Measurements from ENCODE around the gene GLI3. TPM values are rescaled to one million over a fixed set of nuclear protein-coding genes. Genes with fewer than 3 reads are reported as not detected.

The GLI3 gene
- total and polyA plus RNA-seq, 12 donors = 1.1 to 18.0 (median 4.6) TPM

DNA sequence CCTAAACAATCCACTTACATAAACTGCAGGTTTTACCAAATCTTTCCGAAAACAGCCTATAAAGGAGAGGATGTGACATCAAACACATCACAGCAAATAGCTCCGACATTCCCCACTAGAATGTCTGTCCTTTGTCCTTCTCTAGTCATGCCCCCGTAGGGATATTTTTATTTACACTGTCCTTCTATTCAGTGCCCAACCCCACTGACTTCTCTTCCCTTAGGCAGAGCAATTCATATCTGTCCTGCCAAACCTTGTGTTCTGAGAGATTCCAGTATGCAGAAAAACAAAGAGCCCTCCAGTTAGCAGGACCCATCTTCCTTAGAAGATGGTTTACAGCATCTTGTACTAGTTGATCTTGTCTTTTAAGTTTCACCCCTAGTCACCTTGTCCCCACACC, 5.4 kb upstream of the GLI3 start:
- 74 to 88% (median 78%) methylated on average over 3 of the region's 3 CpGs for WGBS, 4 donors
- Histone ChIP-seq H3K36me3 (replicated peaks in 1 of 2) (no peaks in the 10 kb centered on the region), H3K9me3 (replicated peaks in 1 of 3) (no peaks in the 10 kb centered on the region), H3K4me3 (no peak overlapping the region), H3K27me3 (no peaks in the 10 kb centered on the region), H3K4me1 (replicated peaks in 1 of 2) (peaks cover 8 to 9% of the 10 kb centered on the region in 2 donors), H3K27ac (no peak overlapping the region)
- intact Hi-C loops (cut with DNase I) = no loop called here
- no peak for DNase-seq
- TF ChIP-seq, protein P1, sequence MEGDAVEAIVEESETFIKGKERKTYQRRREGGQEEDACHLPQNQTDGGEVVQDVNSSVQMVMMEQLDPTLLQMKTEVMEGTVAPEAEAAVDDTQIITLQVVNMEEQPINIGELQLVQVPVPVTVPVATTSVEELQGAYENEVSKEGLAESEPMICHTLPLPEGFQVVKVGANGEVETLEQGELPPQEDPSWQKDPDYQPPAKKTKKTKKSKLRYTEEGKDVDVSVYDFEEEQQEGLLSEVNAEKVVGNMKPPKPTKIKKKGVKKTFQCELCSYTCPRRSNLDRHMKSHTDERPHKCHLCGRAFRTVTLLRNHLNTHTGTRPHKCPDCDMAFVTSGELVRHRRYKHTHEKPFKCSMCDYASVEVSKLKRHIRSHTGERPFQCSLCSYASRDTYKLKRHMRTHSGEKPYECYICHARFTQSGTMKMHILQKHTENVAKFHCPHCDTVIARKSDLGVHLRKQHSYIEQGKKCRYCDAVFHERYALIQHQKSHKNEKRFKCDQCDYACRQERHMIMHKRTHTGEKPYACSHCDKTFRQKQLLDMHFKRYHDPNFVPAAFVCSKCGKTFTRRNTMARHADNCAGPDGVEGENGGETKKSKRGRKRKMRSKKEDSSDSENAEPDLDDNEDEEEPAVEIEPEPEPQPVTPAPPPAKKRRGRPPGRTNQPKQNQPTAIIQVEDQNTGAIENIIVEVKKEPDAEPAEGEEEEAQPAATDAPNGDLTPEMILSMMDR (IDR thresholded peaks at IDR 0.05) = no peak
- TF ChIP-seq POLR2A (IDR thresholded peaks at IDR 0.05) = no peak

DNA sequence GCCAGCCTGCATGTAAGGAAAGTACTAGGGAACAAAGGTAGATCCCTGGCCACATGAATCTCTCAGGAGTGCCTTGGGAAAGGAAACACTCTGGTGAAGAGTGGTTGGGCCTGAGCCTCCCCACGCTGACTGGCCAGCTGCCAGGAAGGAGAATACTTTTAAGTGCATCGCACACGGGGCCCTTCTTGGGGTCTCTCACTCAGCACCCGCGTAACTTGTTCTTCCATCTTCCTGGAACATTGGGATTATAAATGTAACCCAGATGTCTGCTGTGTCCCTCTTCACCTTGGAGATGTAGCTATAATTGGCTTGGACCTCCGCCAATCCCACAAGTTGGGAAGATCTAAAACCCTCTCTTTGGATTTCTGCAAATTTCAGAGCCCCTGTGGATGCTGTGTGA, 4.4 kb upstream of the GLI3 start:
- intact Hi-C loops (cut with DNase I) = no loop called here

DNA sequence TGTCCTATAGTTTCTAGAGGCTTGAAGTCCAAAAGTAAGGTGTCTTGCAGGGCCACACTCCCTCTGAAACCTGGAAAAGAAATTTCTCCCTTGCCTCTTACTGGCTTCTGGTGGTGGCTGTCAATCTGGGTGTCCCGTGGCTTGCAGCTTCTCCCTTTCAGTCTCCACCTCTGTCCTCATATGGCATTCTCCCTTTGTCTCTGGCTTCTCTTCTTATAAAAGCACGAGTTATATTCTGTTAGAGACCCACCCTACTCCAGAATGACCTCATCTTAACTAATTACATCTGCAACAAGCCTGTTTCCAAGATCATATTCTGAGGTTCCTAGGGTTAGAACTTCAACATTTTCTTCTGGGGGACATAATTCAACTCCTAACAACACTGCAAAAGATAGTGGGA, 3.4 kb upstream of the GLI3 start:
- Histone ChIP-seq H3K27ac (no peak overlapping the region), H3K36me3 (replicated peaks in 1 of 2) (no peaks in the 10 kb centered on the region), H3K9me3 (replicated peaks in 1 of 3) (no peaks in the 10 kb centered on the region), H3K4me3 (no peak overlapping the region), H3K27me3 (no peaks in the 10 kb centered on the region), H3K4me1 (replicated peaks in 1 of 2) (peaks cover 8 to 14% of the 10 kb centered on the region in 2 donors)
- WGBS, 4 donors = 64 to 84% (median 72%) methylated on average over 2 of the region's 2 CpGs
- intact Hi-C loops (cut with DNase I) = no loop called here
- DNase-seq = no peak
- no peak for TF ChIP-seq POLR2A (IDR thresholded peaks at IDR 0.05)
- TF ChIP-seq, protein P1 (IDR thresholded peaks at IDR 0.05) = no peak

More for the DNA sequence above, 4.4 kb upstream of the GLI3 start:
- H3K27ac ChIP-seq = no peak overlapping the region
- no peaks in the 10 kb centered on the region for H3K27me3 ChIP-seq
- no peak overlapping the region for H3K4me3 ChIP-seq
- TF ChIP-seq, protein P1 (IDR thresholded peaks at IDR 0.05) = no peak
- no peak for TF ChIP-seq POLR2A (IDR thresholded peaks at IDR 0.05)
- no peaks in the 10 kb centered on the region for H3K36me3 ChIP-seq (replicated peaks in 1 of 2)
- DNase-seq = no peak
- no peaks in the 10 kb centered on the region for H3K9me3 ChIP-seq (replicated peaks in 1 of 3)
- H3K4me1 ChIP-seq (replicated peaks in 1 of 2) = peaks cover 8 to 9% of the 10 kb centered on the region in 2 donors
- WGBS, 4 donors = 69 to 79% (median 76%) methylated on average over 6 of the region's 6 CpGs

DNA sequence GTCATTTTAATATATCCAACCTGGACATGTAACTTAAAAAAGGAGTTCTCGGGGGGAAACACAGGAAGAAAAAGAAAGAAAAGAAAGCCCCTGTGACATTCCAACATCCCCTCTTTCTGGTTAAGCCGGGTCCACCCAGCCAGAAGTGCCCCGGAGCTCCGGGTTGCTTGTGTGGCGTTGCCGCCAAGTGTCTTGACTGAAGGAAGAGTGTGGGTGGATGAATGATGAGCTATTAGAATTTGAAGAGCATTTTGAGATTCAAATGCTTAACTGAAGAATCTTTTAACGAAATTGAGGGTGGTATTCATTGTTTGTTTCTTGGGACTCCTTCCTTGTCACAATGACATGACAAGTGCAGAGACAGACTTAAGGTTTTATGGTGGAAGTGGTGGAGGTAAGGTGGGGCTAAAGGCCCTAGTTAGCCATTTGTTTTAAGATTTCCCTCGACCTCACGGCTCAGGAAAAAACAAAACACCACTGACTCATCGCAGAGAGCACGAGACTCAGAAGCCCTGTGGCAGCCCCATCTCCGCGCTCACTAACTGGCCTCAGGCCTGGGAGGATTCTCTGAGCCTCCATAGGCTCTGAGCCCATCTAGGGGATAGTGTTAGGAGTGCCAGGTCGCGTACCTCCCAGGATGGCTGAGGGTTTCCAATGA, 1.8 kb upstream of the GLI3 start:
- Histone ChIP-seq H3K9me3 (replicated peaks in 1 of 3) (no peaks in the 10 kb centered on the region), H3K4me3 (no peak overlapping the region), H3K4me1 (replicated peaks in 1 of 2) (peaks cover 8 to 19% of the 10 kb centered on the region in 2 donors), H3K27me3 (no peaks in the 10 kb centered on the region), H3K27ac (peak overlapping the region in 4 of 5 donors; percentile 57 to 94 (median 84)), H3K36me3 (replicated peaks in 1 of 2) (no peaks in the 10 kb centered on the region)
- TF ChIP-seq, protein P1 (IDR thresholded peaks at IDR 0.05) = no peak
- intact Hi-C loops (cut with DNase I) = no loop called here
- WGBS, 4 donors = 47 to 60% (median 56%) methylated on average over 15 of the region's 15 CpGs
- DNase-seq = peak in 6 of 7 donors; percentile 26 to 66 (median 42)

Data from adrenal gland (tissue), 12 donors.